ENCODE results near the gene INCENP.

Gene INCENP

GRCh38 chr11:62141111-62142042 lies 17.6 kb downstream of the INCENP start:
- DNase-seq = no peak

GRCh38 chr11:62142043-62142375 lies 18.2 kb downstream of the INCENP start:
- DNase-seq = no peak

GRCh38 chr11:62142921-62143320 lies 19.1 kb downstream of the INCENP start:
- no peak for DNase-seq

GRCh38 chr11:62143727-62144126 lies 19.9 kb downstream of the INCENP start:
- no peak for DNase-seq

GRCh38 chr11:62144641-62145255 lies 20.9 kb downstream of the INCENP start:
- no peak for DNase-seq

GRCh38 chr11:62145261-62145871 lies 21.6 kb downstream of the INCENP start:
- no peak for DNase-seq

- no peak for DNase-seq
These were observed 22.8 kb downstream of the INCENP start for GRCh38 chr11:62146476-62147200.

- DNase-seq = no peak
These were observed 23.7 kb downstream of the INCENP start for GRCh38 chr11:62147545-62147944.

- DNase-seq = no peak
These were observed 24.6 kb downstream of the INCENP start for GRCh38 chr11:62148271-62148980.

GRCh38 chr11:62149986-62150886 lies 26.4 kb downstream of the INCENP start:
- no peak for DNase-seq

GRCh38 chr11:62150887-62151736 lies 27.3 kb downstream of the INCENP start:
- no peak for DNase-seq

GRCh38 chr11:62151737-62152102 lies 27.9 kb downstream of the INCENP start:
- DNase-seq = no peak

- no peak for DNase-seq
These were observed 28.7 kb downstream of the INCENP start for GRCh38 chr11:62152245-62153086.

- no peak for DNase-seq
These were observed 29.2 kb downstream of the INCENP start for GRCh38 chr11:62153087-62153395.

GRCh38 chr11:62153617-62154016 lies 29.8 kb downstream of the INCENP start:
- DNase-seq = no peak

GRCh38 chr11:62157603-62158002 lies 33.8 kb downstream of the INCENP start:
- no peak for DNase-seq

- no peak for DNase-seq
These were observed 42.6 kb downstream of the INCENP start for GRCh38 chr11:62166371-62166770.

- no peak for DNase-seq
These were observed 45.6 kb downstream of the INCENP start for GRCh38 chr11:62169448-62169847.

- DNase-seq = no peak
These were observed 46.1 kb downstream of the INCENP start for GRCh38 chr11:62169935-62170334.

- peak; percentile 83 for DNase-seq
These were observed 47.5 kb downstream of the INCENP start for GRCh38 chr11:62171261-62171723.

Data from activated CD4-positive, alpha-beta T cell treated with anti-CD3 and anti-CD28 coated beads, Interleukin-2, Interleukin-6, amounts not matched to agents 100 ng/mL and 50 ng/mL, durations not matched to agents 16 hours and 8 hours (primary cell).